Mammary epithelial cell (primary cell): Measurements from ENCODE around the gene FRY.

Source experiments
- CTCF ChIP-seq, 2 donors: IDR thresholded peaks in 1 of 2; conservative IDR thresholded peaks in 1 of 2; 2 replicates each; pipeline ENCODE4 v1.5.1; 2011 to 2012; ENCODE audit warnings: inconsistent platforms in 2 of 2, low read length in 2 of 2, mild to moderate bottlenecking in 2 of 2, control low read depth in 1 of 2, low read depth in 1 of 2; ENCODE audit not compliant: insufficient read depth in 1 of 2; ENCODE audit errors: extremely low read depth in 1 of 2
- EZH2 ChIP-seq: IDR thresholded peaks from 2 replicates; pipeline ENCODE4 v1.6.1; 2012; ENCODE audit warnings: low read length, inconsistent platforms, borderline replicate concordance

GRCh38 chr13:32048816-32049215 lies 17.2 kb downstream of the FRY start:
- TF ChIP-seq CTCF (conservative IDR thresholded peaks at IDR 0.05 in 1 of 2, IDR thresholded peaks at IDR 0.05 in 1 of 2; ENCODE audit: extremely low read depth in 1 of 2, insufficient read depth in 1 of 2, low read depth in 1 of 2, low read length in 2 of 2), result no peak
- no peak for TF ChIP-seq EZH2
